Activated CD4-positive, alpha-beta T cell treated with anti-CD3 and anti-CD28 coated beads, Interleukin-2, amount 50 U/mL, for 16 hours (primary cell): Measurements from ENCODE around the gene LRRC8E.

Experiments used
- DNase-seq: peaks from one replicate; pipeline ENCODE4 v3.0.0-alpha.2; 2020

The LRRC8E gene

GRCh38 chr19:7868671-7869452 is 19.4 kb upstream of the LRRC8E start:
- DNase-seq, result peak; percentile 81

GRCh38 chr19:7869453-7869909 is 18.8 kb upstream of the LRRC8E start:
- DNase-seq, result peak; percentile 75

GRCh38 chr19:7869910-7870511 is 18.3 kb upstream of the LRRC8E start:
- DNase-seq, result peak; percentile 37

- peak; percentile 70 for DNase-seq
Measured at GRCh38 chr19:7870571-7871436, 17.5 kb upstream of the LRRC8E start.

GRCh38 chr19:7871437-7872305 is 16.6 kb upstream of the LRRC8E start:
- peak; percentile 84 for DNase-seq

- DNase-seq, result no peak
Measured at GRCh38 chr19:7872306-7873204, 15.8 kb upstream of the LRRC8E start.

GRCh38 chr19:7873304-7874075 is 14.8 kb upstream of the LRRC8E start:
- DNase-seq, result no peak

GRCh38 chr19:7874076-7874896 is 14.0 kb upstream of the LRRC8E start, which contains the start of gene PRR36:
PRR36 (minus strand) TSS chr19:7874390; CDS start chr19:7873689, 701 bp downstream.
- no peak for DNase-seq

GRCh38 chr19:7874897-7875273 is 13.4 kb upstream of the LRRC8E start:
- DNase-seq, result no peak

GRCh38 chr19:7877249-7877836 is 11.0 kb upstream of the LRRC8E start:
- DNase-seq, result no peak

- DNase-seq, result no peak
Measured at GRCh38 chr19:7879111-7879807, 9.1 kb upstream of the LRRC8E start.

- no peak for DNase-seq
Measured at GRCh38 chr19:7879836-7880235, 8.5 kb upstream of the LRRC8E start.

- no peak for DNase-seq
Measured at GRCh38 chr19:7881910-7882309, 6.4 kb upstream of the LRRC8E start.

- no peak for DNase-seq
Measured at GRCh38 chr19:7883105-7883504, 5.2 kb upstream of the LRRC8E start.

GRCh38 chr19:7883796-7884570 is 4.3 kb upstream of the LRRC8E start:
- DNase-seq, result no peak

- no peak for DNase-seq
Measured at GRCh38 chr19:7885818-7886217, 2.5 kb upstream of the LRRC8E start.

GRCh38 chr19:7887408-7888144 is 734 bp upstream of the LRRC8E start:
- DNase-seq, result no peak
